Trophoblast cell (in vitro differentiated cells and primary cell): Measurements from ENCODE around the gene PRMT5.

Source experiments
- DNase-seq, 2 donors: peaks; one replicate each; pipeline ENCODE4 v3.0.0-alpha.2; 2016
- H2AFZ ChIP-seq: 2 replicates; pipeline ENCODE4 v1.6.1; 2013; ENCODE audit warnings: low read length, moderate library complexity, mild to moderate bottlenecking; ENCODE audit not compliant: insufficient read depth, poor library complexity
- H2AK5ac ChIP-seq: 2 replicates; pipeline ENCODE4 v1.6.1; 2013; ENCODE audit warnings: mild to moderate bottlenecking, low read length
- H2BK120ac ChIP-seq: 2 replicates; pipeline ENCODE4 v1.6.1; 2013; ENCODE audit warnings: low read length, mild to moderate bottlenecking, moderate library complexity; ENCODE audit not compliant: insufficient read depth, poor library complexity
- H2BK12ac ChIP-seq: 2 replicates; pipeline ENCODE4 v1.6.1; 2013; ENCODE audit warnings: mild to moderate bottlenecking, low read length, moderate library complexity
- H2BK5ac ChIP-seq: 2 replicates; pipeline ENCODE4 v1.6.1; 2013; ENCODE audit warnings: low read length, low read depth, moderate library complexity, mild to moderate bottlenecking; ENCODE audit not compliant: poor library complexity
- H3K14ac ChIP-seq: 2 replicates; pipeline ENCODE4 v1.6.1; 2013; ENCODE audit warnings: mild to moderate bottlenecking, low read length
- H3K18ac ChIP-seq: 2 replicates; pipeline ENCODE4 v1.6.1; 2013; ENCODE audit warnings: mild to moderate bottlenecking, low read length
- H3K23ac ChIP-seq: 2 replicates; pipeline ENCODE4 v1.6.1; 2013; ENCODE audit warnings: low read length
- H3K27ac ChIP-seq: 2 replicates; pipeline ENCODE4 v1.5.1; 2013; ENCODE audit warnings: low read depth, mild to moderate bottlenecking, inconsistent platforms, low read length, moderate library complexity
- H3K27me3 ChIP-seq: 2 replicates; pipeline ENCODE4 v1.6.1; 2013; ENCODE audit warnings: inconsistent platforms, mild to moderate bottlenecking, low read length, moderate library complexity; ENCODE audit not compliant: insufficient read depth
- H3K36me3 ChIP-seq, 2 experiments: 1 replicate in 1 of 2; 2 replicates in 1 of 2; pipeline ENCODE4 v1.6.1; 2013; ENCODE audit warnings: low read length in 2 of 2, mild to moderate bottlenecking in 2 of 2, moderate library complexity in 1 of 2; ENCODE audit not compliant: insufficient read depth in 2 of 2, control insufficient read depth in 1 of 2
- H3K4ac ChIP-seq: 2 replicates; pipeline ENCODE4 v1.6.1; 2013; ENCODE audit warnings: low read depth, mild to moderate bottlenecking, low read length, moderate library complexity
- H3K4me1 ChIP-seq, 2 experiments: 1 replicate in 1 of 2; 2 replicates in 1 of 2; pipeline ENCODE4 v1.6.1; 2013; ENCODE audit warnings: low read length in 2 of 2, mild to moderate bottlenecking in 2 of 2, moderate library complexity in 1 of 2; ENCODE audit not compliant: insufficient read depth in 2 of 2, control insufficient read depth in 1 of 2
- H3K4me2 ChIP-seq: 2 replicates; pipeline ENCODE4 v1.6.1; 2013; ENCODE audit warnings: inconsistent platforms, mild to moderate bottlenecking, low read length, moderate library complexity
- H3K4me3 ChIP-seq: 2 replicates; pipeline ENCODE4 v1.5.1; 2013; ENCODE audit warnings: mild to moderate bottlenecking, low read depth, low read length, inconsistent platforms
- H3K79me1 ChIP-seq: one replicate; pipeline ENCODE4 v1.6.1; 2013; ENCODE audit warnings: low read length
- H3K79me2 ChIP-seq: 2 replicates; pipeline ENCODE4 v1.6.1; 2013; ENCODE audit warnings: low read length, mild to moderate bottlenecking; ENCODE audit not compliant: control insufficient read depth, insufficient read depth, poor library complexity
- H3K9ac ChIP-seq: 2 replicates; pipeline ENCODE4 v1.6.1; 2013; ENCODE audit warnings: mild to moderate bottlenecking, low read length
- H3K9me3 ChIP-seq: 2 replicates; pipeline ENCODE4 v1.6.1; 2013; ENCODE audit warnings: low read depth, mild to moderate bottlenecking, control low read depth, inconsistent platforms, low read length; ENCODE audit not compliant: insufficient read depth
- H4K12ac ChIP-seq: 2 replicates; pipeline ENCODE4 v1.6.1; 2013; ENCODE audit warnings: low read depth, mild to moderate bottlenecking, low read length, moderate library complexity
- H4K8ac ChIP-seq: 2 replicates; pipeline ENCODE4 v1.6.1; 2013; ENCODE audit warnings: low read depth, mild to moderate bottlenecking, low read length, moderate library complexity
- H4K91ac ChIP-seq: one replicate; pipeline ENCODE4 v1.6.1; 2013; ENCODE audit warnings: low read depth, mild to moderate bottlenecking, low read length, moderate library complexity
- WGBS: extraction: QIAGEN DNeasy Blood & Tissue Kit; methylation state at CpG from one replicate; pipeline ENCODE4 v1.1.7; 2013; ENCODE audit warnings: missing lambda C conversion rate; ENCODE audit not compliant: insufficient read length, insufficient coverage; ENCODE audit errors: extremely low coverage; 5-methylcytosine and 5-hydroxymethylcytosine counted together

PRMT5 gene

DNA sequence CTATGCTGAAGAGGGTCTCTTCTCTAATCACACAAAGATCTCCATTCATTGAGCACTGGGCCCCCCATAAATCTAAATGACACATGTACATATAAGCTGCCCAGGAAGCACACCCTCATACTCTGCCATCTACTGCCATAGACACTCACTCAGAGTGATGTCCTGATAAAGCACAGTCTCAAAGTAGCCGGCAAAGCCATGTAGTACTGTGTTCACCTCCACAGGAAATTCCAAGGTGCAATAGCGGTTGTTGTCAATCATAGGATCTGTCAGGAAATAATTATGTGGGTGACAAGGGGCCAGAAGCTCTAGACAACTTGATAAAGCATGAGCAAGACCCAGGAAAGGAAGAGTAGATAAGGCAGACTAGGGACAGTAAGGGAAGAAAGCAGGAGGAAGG, 6.9 kb downstream of the PRMT5 start:
- Histone ChIP-seq H2BK5ac (no peak overlapping the region), H2AFZ (no peak overlapping the region), H2AK5ac (no peak overlapping the region), H3K36me3 (peaks cover 22 to 45% of the 10 kb centered on the region in 2 experiments), H3K23ac (no peak overlapping the region), H3K79me1 (peaks cover 9% of the 10 kb centered on the region), H3K27ac (no peak overlapping the region), H4K12ac (no peak overlapping the region), H2BK120ac (no peak overlapping the region), H3K14ac (no peak overlapping the region), H4K8ac (no peak overlapping the region), H3K4me1 (peaks cover 7 to 13% of the 10 kb centered on the region in 2 experiments), H2BK12ac (no peak overlapping the region), H3K9me3 (no peaks in the 10 kb centered on the region), H3K4me2 (no peak overlapping the region), H3K18ac (no peak overlapping the region), H3K79me2 (peaks cover 4% of the 10 kb centered on the region), H3K27me3 (no peaks in the 10 kb centered on the region), H3K9ac (no peak overlapping the region), H3K4ac (no peak overlapping the region), H3K4me3 (no peak overlapping the region), H4K91ac (no peak overlapping the region)
- DNase-seq = no peak
- no CpG with 5 or more reads among the region's 2 CpGs for WGBS

GRCh38 chr14:22920697-22921096, 8.5 kb downstream of the PRMT5 start:
- Histone ChIP-seq H3K23ac (no peak overlapping the region), H4K91ac (no peak overlapping the region), H2AK5ac (no peak overlapping the region), H3K4ac (no peak overlapping the region), H3K79me2 (peaks cover 4% of the 10 kb centered on the region), H3K36me3 (peaks cover 25 to 40% of the 10 kb centered on the region in 2 experiments), H2BK120ac (no peak overlapping the region), H3K4me2 (no peak overlapping the region), H3K27ac (no peak overlapping the region), H3K14ac (no peak overlapping the region), H3K4me1 (peaks cover 7 to 13% of the 10 kb centered on the region in 2 experiments), H2AFZ (no peak overlapping the region), H2BK12ac (no peak overlapping the region), H3K9me3 (no peaks in the 10 kb centered on the region), H3K4me3 (no peak overlapping the region), H3K79me1 (peaks cover 9% of the 10 kb centered on the region), H4K8ac (no peak overlapping the region), H3K18ac (no peak overlapping the region), H4K12ac (no peak overlapping the region), H2BK5ac (no peak overlapping the region), H3K9ac (no peak overlapping the region), H3K27me3 (no peaks in the 10 kb centered on the region)
- peak in 1 of 2 donors; percentile 49 for DNase-seq
- no CpG with 5 or more reads among the region's 6 CpGs for WGBS

DNA sequence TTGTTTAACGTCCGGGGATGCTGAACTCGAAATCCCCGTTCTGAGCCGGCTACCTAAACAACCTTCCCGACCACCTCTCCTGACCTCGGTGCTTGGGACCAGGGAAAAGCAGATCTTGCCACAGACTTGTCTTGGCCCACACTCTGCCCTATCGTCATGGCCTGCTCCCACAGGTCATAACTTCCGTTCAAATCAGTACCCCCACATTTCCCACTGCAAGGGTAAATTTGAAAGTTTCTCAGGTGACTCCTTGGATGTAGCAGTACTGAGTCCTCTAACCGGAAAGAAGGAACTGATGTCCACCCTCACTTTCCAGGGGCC, 9.6 kb downstream of the PRMT5 start:
- no peak overlapping the region for H4K12ac ChIP-seq
- peak overlapping the region; percentile 25 for H3K4me3 ChIP-seq
- H3K23ac ChIP-seq = no peak overlapping the region
- no peak overlapping the region for H3K14ac ChIP-seq
- H3K79me1 ChIP-seq = peaks cover 9% of the 10 kb centered on the region
- H3K79me2 ChIP-seq = peaks cover 4% of the 10 kb centered on the region
- H3K4me1 ChIP-seq = peaks cover 7 to 13% of the 10 kb centered on the region in 2 experiments
- peak overlapping the region; percentile 13 for H2AK5ac ChIP-seq
- peak overlapping the region; percentile 40 for H4K8ac ChIP-seq
- no peak overlapping the region for H2BK12ac ChIP-seq
- H2BK5ac ChIP-seq = no peak overlapping the region
- no peaks in the 10 kb centered on the region for H3K27me3 ChIP-seq
- H3K9ac ChIP-seq = no peak overlapping the region
- no peak for DNase-seq
- H3K4ac ChIP-seq = no peak overlapping the region
- H2AFZ ChIP-seq = peak overlapping the region; percentile 6
- H2BK120ac ChIP-seq = no peak overlapping the region
- no peak overlapping the region for H3K18ac ChIP-seq
- H4K91ac ChIP-seq = no peak overlapping the region
- no peaks in the 10 kb centered on the region for H3K9me3 ChIP-seq
- no CpG with 5 or more reads among the region's 10 CpGs for WGBS
- H3K36me3 ChIP-seq = peaks cover 21 to 35% of the 10 kb centered on the region in 2 experiments
- H3K4me2 ChIP-seq = peak overlapping the region; percentile 68
- no peak overlapping the region for H3K27ac ChIP-seq

GRCh38 chr14:22918804-22919600, 10.2 kb downstream of the PRMT5 start, which contains the start of gene RBM23:
RBM23 (minus strand) TSS chr14:22919149.
- Histone ChIP-seq H3K79me1 (peaks cover 9% of the 10 kb centered on the region), H3K14ac (peak within 1 kb of the TSS; percentile 71), H4K8ac (peak within 1 kb of the TSS; percentile 98), H3K18ac (peak within 1 kb of the TSS; percentile 95), H3K27me3 (no peaks in the 10 kb centered on the region), H3K4me2 (peak within 1 kb of the TSS; percentile 68), H2BK5ac (peak within 1 kb of the TSS; percentile 96), H4K91ac (peak within 1 kb of the TSS; percentile 95), H3K4me1 (peaks cover 7 to 13% of the 10 kb centered on the region in 2 experiments), H3K4me3 (peak within 1 kb of the TSS; percentile 73), H3K4ac (peak within 1 kb of the TSS; percentile 78), H2AK5ac (peak within 1 kb of the TSS; percentile 13), H3K36me3 (peaks cover 16 to 29% of the 10 kb centered on the region in 2 experiments), H3K23ac (no peak within 1 kb of the TSS), H4K12ac (peak within 1 kb of the TSS; percentile 95), H2BK120ac (peak within 1 kb of the TSS; percentile 81), H3K9ac (peak within 1 kb of the TSS; percentile 46), H3K9me3 (no peaks in the 10 kb centered on the region), H3K27ac (peak within 1 kb of the TSS; percentile 88), H2AFZ (peak within 1 kb of the TSS; percentile 69), H2BK12ac (no peak within 1 kb of the TSS), H3K79me2 (peaks cover 4% of the 10 kb centered on the region)
- no CpG with 5 or more reads among the region's 46 CpGs for WGBS
- peak; percentile 100 for DNase-seq
